GM21367 (cell line): ENCODE measurements around the gene DUSP2.
"Not testable (repeated sequence)": the region's sequence is repeated elsewhere in the genome, so short reads cannot be mapped to it uniquely, and the experiment has no call there.

Experiments used
- ATAC-seq: cut with Tn5 transposase; IDR thresholded peaks from one replicate; pipeline ENCODE4 v1.9.1; 2021; ENCODE audit not compliant: unreplicated experiment

Gene DUSP2

DNA sequence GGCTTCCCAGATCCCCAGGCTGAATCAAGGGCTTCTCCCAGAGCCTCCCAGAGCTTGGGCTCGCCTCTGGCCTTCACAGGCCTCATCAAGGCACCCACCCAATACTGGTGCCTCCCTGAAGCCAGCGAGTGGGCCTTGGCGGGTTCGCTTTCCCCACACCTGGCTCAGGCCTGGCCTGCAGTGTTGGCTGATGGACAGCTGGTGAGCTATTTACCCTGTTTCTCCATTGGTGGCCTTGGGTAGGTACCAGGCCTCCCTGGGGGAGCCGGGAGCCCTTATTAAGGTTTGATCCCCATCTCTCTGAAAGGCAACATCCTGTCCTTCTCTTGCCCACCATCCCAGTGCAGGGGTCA is 18.2 kb upstream of the DUSP2 start:
- ATAC-seq = no peak

DNA sequence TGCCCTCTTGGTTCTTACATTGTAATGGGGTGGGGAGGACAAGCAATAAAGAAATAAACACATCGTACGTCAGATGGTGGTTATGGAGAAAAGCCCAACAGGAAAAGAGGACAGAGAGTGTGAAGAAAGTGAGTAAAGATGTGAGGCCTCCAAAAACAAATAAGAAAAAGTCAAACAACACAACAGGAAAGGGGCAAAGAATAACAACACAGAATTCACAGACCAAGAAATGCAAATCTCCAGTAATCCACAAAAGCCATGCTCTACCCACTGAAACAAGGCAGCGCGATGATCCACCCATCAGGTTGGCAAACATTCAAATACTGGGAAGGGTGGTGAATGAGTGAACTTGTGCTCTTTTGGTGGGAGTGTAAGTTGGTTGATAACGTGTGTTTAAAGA is 16.7 kb upstream of the DUSP2 start:
- ATAC-seq = no peak

GRCh38 chr2:96160366-96160765 is 15.1 kb upstream of the DUSP2 start:
- ATAC-seq = not testable (repeated sequence)

- no peak for ATAC-seq
Measured at GRCh38 chr2:96159084-96159830, 14.0 kb upstream of the DUSP2 start.

GRCh38 chr2:96158554-96158940 is 13.3 kb upstream of the DUSP2 start:
- no peak for ATAC-seq

GRCh38 chr2:96157649-96158553 is 12.7 kb upstream of the DUSP2 start:
- ATAC-seq = peak; percentile 48

DNA sequence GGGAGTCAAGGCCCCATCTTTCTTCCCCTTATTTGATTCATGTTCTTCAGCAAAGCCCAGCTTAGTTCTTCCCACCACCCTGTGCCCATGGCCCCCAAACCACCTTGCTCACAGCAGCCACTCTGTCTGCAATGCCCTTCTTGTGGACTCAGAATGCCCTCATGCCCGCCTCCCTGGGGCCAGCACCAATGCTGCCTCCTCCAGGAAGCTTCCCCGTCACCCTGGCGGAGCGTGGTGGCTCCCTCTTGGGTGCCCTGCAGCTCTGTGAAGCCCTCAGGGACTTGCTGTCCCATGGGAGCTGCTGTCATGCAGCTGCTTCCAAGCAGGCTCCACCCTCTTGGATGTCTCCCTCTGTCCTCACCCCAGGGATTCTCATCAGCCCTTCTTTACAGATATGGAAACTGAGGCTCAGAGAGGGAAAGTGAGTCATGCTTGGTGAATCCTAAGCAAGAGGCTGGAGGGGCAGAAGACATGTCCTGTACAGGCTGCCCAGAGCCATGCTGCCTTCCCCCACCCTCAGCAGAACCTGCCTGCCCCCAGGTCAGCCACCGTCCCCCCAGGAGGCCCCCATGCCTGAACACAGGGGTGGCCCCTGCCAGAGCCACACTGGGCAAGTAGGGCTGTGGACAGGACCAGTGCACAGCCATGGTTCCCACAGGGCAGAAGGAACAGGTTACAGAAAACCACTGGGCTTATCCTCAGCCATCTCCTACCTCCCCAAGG is 11.8 kb upstream of the DUSP2 start:
- ATAC-seq = peak; percentile 28

- ATAC-seq = no peak
Measured at GRCh38 chr2:96156011-96156820, 11.0 kb upstream of the DUSP2 start.

DNA sequence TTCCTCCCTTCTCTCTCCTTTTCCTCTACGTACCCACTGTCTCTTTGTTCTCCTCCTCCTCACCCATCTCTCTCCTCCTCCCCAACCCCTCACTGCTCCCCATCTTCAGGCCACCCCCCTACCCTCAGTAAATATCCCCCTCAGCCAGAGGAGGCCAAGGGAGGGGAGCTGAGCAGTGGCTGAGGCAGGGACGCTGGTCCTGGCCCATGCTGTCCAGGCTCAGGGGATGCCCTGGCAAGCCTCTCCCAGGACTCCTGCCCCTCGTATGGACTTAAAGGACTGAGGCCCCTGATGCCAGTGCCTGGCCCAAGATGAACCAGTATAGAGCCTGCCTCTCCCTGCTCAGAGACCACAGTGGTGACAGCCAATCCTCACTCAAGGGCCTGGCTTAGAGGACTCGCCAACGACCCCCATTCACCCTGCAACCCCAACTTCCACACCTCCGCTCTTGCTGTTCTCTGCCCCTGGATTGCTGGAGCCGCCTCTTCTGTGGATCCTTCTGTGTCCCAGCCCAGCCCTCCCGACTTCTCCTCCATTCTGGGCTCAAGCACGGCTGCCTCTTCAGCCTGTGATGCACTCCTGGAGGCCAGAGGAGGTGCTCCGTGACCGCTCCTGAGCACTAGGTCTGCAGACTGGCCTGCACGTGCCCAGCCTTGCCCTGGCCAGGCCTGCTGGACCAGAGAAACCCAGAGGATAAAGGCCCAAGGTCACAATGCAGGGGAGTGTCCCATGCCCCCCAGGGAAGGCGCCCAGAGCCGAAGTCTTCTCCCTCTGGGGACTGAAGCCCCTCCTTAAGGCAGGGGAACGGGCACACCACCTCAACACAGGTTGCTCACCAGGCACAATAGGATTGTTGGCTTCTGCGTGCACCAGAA is 9.5 kb upstream of the DUSP2 start:
- ATAC-seq = no peak

- no peak for ATAC-seq
Measured at GRCh38 chr2:96153991-96154431, 8.8 kb upstream of the DUSP2 start.

DNA sequence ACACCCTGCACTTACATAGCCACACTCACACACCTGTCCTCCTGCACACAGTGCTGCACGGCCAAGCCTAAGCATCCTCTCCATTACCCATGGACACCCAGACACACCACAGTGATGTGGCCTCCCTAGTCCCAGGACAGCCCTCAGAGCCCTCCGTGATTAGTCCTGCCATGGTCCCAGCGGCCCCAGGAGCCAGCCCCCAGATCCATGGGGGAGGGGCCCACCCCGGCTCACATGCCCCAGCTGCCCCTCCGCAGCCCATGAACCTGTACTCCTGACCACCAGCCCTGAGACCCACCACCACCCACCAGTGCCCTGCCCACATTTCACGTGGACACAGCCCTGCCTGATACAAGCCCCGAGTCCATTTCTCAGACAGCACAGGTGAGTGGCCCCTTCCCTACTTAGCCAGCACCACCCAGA is 8.1 kb upstream of the DUSP2 start:
- ATAC-seq = no peak

- no peak for ATAC-seq
Measured at GRCh38 chr2:96152304-96153161, 7.3 kb upstream of the DUSP2 start.

- ATAC-seq = no peak
Measured at GRCh38 chr2:96151595-96152303, 6.5 kb upstream of the DUSP2 start.

- no peak for ATAC-seq
Measured at GRCh38 chr2:96150791-96151594, 5.8 kb upstream of the DUSP2 start.

- no peak for ATAC-seq
Measured at GRCh38 chr2:96150007-96150640, 4.9 kb upstream of the DUSP2 start.

- peak; percentile 39 for ATAC-seq
Measured at GRCh38 chr2:96148410-96149217, 3.4 kb upstream of the DUSP2 start.
